HG03045 (cell line): ENCODE results near the gene EFEMP2.

Experiments
- ATAC-seq: cut with Tn5 transposase; IDR thresholded peaks from one replicate; pipeline ENCODE4 v1.9.1; 2021; ENCODE audit warnings: mild to moderate bottlenecking, moderate library complexity; ENCODE audit not compliant: unreplicated experiment

The EFEMP2 gene

GRCh38 chr11:65872586-65873317 lies at the start of gene EFEMP2:
Gene EFEMP2, minus strand, starts transcription at chr11:65872800. Its CDS starts 446 bp downstream, at chr11:65872354.
- no peak for ATAC-seq

- no peak for ATAC-seq
These were observed 49.3 kb upstream of the EFEMP2 start for GRCh38 chr11:65921876-65922275.

- ATAC-seq: no peak
These were observed 48.5 kb upstream of the EFEMP2 start for GRCh38 chr11:65921033-65921555.

GRCh38 chr11:65920372-65920802 lies 47.8 kb upstream of the EFEMP2 start:
- ATAC-seq: no peak

GRCh38 chr11:65919573-65920371 lies 47.2 kb upstream of the EFEMP2 start:
- ATAC-seq: peak; percentile 40

- peak; percentile 79 for ATAC-seq
These were observed 46.6 kb upstream of the EFEMP2 start, which contains the start of gene DRAP1 for GRCh38 chr11:65919141-65919572. Gene DRAP1, plus strand, starts transcription at chr11:65919426. Its CDS starts 76 bp downstream, at chr11:65919502.

- ATAC-seq: peak; percentile 51
These were observed 45.9 kb upstream of the EFEMP2 start, which contains the start of gene C11orf68 for GRCh38 chr11:65918211-65919140. Gene C11orf68, minus strand, starts transcription at chr11:65919062. Its CDS starts 31 bp downstream, at chr11:65919031.

- ATAC-seq: no peak
These were observed 45.0 kb upstream of the EFEMP2 start for GRCh38 chr11:65917434-65918210.

GRCh38 chr11:65917077-65917433 lies 44.5 kb upstream of the EFEMP2 start:
- ATAC-seq: no peak

GRCh38 chr11:65916391-65916790 lies 43.8 kb upstream of the EFEMP2 start:
- ATAC-seq: no peak

GRCh38 chr11:65915821-65916251 lies 43.2 kb upstream of the EFEMP2 start:
- no peak for ATAC-seq

GRCh38 chr11:65915101-65915820 lies 42.7 kb upstream of the EFEMP2 start:
- no peak for ATAC-seq

- ATAC-seq: no peak
These were observed 40.2 kb upstream of the EFEMP2 start for GRCh38 chr11:65912845-65913244.

- ATAC-seq: no peak
These were observed 39.3 kb upstream of the EFEMP2 start for GRCh38 chr11:65911682-65912568.

GRCh38 chr11:65907878-65908277 lies 35.3 kb upstream of the EFEMP2 start:
- ATAC-seq: no peak

GRCh38 chr11:65906602-65907001 lies 34.0 kb upstream of the EFEMP2 start:
- ATAC-seq: no peak

GRCh38 chr11:65903715-65904114 lies 31.1 kb upstream of the EFEMP2 start:
- ATAC-seq: no peak

- ATAC-seq: no peak
These were observed 30.5 kb upstream of the EFEMP2 start for GRCh38 chr11:65903068-65903481.
